GM18507 (cell line): ENCODE results near the gene LACC1.

Experiments
- DNase-seq: peaks from one replicate; pipeline ENCODE4 v3.0.0; 2011; ENCODE audit warnings: low read depth; ENCODE audit not compliant: insufficient read length; ENCODE audit errors: extremely low spot score
- FAIRE-seq: peaks from 2 replicates; lab custom pipeline; 2011; peaks lifted over from hg19 to GRCh38; lab: Jason Lieb, UNC

The LACC1 gene

DNA sequence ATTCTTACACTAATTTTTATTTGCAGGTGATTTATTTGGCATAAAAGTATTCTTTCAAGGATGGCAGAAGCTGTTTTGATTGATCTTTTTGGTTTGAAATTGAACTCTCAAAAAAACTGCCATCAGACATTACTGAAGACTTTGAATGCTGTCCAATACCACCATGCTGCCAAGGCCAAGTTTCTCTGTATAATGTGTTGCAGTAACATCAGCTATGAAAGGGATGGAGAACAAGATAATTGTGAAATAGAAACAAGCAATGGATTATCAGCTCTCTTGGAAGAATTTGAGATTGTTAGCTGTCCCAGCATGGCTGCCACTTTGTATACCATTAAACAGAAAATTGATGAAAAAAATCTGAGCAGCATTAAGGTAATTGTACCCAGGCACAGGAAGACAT, 1.2 kb downstream of the LACC1 start:
- FAIRE-seq (no peak), DNase-seq (no peak)

DNA sequence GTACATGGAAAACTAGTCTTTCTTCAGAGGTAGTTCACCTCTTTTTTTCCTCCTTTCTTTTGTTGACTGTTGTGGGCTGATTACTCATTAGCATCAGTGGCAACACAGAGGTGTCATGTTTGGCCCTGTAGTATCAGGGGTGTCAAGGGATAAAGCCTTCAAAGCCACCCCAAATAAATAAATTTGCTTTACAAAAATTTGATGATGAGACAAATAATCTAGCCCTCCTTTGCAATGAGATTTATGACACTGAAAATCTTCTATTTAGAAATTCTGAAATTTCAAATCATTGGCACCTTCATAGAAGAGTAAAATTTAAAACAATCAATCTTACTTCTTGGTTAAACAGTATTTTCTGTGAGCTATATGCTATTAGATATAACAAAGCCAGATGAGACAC, 1.9 kb downstream of the LACC1 start:
- no peak for FAIRE-seq

DNA sequence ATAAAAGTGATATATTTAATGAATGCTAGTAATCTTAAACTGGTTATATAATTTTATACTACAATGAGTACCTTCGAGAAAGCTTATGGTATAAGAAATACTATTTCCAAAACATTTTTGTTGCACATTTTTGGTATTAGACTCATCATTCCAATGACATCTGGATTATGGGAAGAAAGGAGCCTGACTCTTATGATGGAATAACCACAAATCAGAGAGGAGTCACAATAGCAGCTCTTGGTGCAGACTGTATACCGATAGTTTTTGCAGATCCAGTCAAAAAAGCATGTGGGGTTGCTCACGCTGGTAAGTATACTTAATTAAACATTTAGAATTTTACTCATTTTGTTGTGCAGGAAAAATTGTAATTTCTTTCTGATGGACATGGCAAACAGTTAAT, 3.9 kb downstream of the LACC1 start:
- DNase-seq, result no peak
- no peak for FAIRE-seq

More for the DNA sequence above, 1.9 kb downstream of the LACC1 start:
- DNase-seq, result no peak

DNA sequence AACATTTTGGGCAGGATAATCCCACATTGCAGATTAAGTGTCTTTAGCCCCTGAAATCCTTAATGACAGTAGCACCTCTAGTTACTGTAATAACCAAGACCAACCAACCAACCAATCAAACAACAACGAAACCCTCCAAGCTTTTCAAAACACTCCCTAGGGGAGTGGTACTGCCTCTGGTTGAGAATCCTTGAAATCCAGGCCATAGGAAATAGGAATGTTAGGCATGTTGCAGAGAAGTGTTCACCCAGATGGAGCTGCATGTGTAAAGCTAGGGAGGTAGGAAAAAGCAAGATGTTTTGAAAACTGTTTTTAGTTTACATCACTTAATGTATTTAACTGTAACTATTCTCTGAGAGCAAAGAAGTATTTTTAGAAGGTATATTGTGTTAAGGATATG, 4.5 kb downstream of the LACC1 start:
- DNase-seq (no peak), FAIRE-seq (no peak)

DNA sequence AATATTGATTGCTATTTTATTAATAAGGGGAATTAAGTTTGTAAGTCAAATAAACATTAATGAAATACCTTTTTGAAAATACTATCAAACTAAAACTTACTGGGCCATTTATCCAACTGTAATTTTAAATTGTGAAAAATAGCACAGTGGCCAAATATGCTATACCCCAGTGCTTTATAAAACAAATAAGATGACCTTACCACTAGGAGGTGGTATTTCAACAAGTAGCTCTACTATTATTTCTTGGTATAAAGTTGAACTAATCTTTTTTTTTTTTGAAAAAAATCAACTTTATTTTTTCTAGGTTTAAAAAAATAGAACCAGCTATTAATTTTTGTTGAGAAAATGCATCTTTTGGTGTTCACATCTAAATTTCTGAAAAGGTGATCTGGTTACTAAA, 14.7 kb downstream of the LACC1 start:
- FAIRE-seq (no peak), DNase-seq (no peak)

DNA sequence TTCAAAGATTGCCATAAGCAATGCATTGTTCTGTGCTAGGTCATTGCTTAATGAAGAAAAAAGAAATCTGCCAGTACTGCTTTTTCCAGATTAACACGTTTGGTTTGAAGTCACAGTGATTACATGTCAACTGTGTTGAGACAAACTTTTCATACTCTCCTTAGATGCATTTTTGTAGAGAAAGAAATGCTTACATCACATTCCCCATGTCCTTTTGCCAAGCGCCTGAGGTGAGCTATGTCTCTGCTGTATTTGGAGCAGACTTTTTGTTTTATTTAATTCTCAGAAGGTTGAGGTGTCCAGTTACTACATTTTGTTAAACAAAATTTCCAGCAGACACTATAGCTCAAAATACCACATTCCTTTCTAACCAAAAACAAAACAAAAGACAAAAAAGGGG, 16.2 kb downstream of the LACC1 start:
- FAIRE-seq (no peak), DNase-seq (no peak)

DNA sequence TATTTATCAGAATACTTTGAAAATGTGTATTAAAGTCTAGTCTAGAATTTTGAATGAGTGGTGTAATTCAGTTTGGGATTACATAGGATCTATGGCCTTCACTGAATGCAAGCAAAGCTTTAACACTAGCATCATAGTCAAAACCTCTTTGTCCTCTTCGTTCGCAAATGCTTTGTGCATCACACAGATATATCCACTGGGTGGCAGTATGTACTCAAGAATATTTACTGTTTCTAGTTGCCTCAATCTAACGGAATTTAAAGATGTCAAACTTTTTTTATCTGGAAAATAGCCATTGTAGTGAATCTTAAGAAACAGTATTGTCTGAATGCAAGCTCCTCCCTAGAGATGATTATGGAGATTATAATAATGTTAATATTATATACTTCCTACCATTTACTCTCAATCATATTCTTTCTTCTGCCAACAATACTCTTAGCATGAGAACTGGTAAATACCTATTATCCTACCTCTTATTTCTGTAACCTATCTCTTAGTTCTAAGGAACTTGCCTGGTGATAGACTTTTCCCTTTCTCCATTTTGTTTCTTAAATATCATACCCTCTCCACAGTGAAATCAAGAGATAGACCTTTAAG, 25.8 kb downstream of the LACC1 start:
- peak; percentile 7 for DNase-seq
- peak; percentile 89 for FAIRE-seq

DNA sequence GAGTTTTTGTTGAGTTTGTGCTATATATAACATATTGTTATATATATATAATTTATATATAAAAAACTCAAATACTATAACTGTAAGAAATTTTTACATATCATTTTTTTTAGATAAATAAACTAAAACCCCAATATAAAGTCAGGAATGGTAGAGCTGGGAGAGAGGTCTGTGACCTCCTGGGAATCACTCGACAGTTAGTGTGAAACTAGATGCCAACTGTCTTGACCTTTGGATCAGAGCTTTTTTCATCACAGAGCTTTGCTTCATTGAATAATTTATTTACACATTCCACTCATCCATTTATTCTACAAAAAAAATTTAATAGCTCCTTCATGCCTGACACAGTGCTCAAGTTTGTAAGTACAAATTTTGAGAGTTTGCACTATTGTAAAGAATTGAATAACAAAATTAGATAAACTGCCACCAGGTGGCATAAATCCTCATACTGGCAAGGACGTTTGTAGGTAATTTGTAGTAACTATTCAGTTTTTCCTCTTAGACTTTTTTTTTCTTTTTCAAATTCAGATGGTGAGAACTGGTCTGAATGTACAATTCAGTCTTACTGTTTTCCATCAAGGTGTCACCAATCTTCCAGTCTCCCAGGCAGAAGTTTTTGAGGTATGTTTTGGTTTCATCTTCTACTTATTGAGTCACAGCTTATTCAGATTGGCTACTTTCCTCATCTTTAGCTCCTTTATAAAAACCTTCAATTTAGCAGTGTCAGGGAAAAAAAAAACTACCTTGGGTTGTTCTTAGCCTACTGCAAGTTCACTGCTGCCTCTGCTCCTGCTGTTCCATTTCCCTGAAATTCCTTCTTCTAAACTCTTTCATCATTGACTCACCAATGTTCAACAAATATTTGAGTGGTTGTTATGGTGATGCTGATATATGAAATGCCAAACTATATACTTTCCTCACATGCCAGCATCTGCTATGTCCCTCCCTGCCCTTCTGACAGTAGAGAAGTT, 28.7 kb downstream of the LACC1 start:
- FAIRE-seq (peak; percentile 59), DNase-seq (no peak)

DNA sequence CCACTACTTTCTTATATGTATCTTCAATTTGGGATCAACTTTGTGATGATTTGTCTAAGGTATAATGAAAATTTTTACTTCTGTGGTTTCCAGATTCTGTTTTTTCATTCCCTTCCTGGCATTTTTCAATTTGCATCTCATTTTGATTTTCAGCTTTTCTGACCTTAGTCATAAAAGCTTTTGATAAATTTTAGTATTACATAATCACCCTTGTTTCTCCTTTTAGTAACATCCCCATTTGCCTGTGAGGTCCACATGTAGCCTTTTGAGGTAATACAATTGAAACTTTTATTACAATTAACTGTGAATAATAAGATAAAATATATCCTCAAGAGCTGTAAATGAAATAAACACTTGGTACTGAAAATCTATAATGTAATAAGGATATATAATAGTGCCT, 31.2 kb downstream of the LACC1 start:
- DNase-seq (no peak), FAIRE-seq (no peak)

DNA sequence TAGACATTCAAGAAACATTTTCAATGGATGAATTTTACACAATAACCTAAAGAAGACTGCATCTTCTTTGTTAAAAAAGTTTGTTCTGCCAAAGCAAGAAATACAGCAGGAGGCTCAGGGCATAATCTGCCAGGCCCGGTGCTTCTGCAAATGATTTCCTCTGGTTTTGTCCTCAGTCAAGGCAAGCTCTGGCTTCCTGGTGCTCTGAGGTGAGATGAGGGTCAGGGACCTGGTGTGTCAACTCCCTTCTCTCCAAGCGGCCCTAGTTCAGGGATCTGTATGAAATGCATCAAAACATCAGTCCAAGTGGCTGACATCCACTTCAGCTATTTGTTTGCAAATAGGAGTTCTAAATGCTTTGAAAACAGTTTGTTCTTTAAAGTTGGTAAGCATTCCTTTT, 31.6 kb downstream of the LACC1 start:
- DNase-seq, result no peak
- no peak for FAIRE-seq

DNA sequence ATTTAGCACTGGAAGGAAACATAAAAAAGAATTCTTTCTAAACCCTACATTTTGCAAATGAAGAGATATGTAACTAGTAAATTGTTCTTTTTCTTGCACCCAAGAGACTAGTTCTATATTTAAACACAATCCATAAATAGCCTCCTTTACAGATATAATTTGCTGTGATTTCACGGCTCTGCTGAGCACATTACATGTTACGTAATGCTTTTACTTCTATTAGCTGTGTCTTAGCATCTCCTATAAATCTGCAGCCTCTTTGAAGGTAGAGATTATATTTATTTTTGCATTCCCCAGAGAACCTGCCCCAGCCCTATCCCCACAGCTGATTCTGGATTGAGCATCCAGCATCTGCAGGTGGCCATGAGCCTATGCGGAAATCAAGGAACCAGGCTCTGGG, 32.2 kb downstream of the LACC1 start:
- DNase-seq, result no peak
- no peak for FAIRE-seq

DNA sequence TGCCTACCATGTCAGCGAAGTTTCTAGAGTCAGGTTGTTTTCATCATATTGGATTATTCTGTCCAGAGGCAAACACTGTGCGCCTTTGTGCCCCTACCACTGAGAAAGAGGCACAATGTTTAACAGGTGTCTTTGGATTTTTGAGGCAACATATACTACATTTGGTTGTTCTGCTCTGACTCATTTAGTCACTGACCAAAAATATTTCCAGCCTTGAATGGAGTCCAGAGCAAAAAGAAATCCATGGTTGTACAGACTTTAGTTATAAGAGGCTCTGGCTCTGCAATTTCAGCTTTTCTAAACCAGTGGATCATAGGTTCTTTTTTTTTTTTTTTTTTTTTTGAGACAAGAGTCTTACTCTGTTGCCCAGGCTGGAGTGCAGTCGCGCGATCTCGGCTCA, 35.7 kb downstream of the LACC1 start:
- FAIRE-seq (no peak), DNase-seq (no peak)

DNA sequence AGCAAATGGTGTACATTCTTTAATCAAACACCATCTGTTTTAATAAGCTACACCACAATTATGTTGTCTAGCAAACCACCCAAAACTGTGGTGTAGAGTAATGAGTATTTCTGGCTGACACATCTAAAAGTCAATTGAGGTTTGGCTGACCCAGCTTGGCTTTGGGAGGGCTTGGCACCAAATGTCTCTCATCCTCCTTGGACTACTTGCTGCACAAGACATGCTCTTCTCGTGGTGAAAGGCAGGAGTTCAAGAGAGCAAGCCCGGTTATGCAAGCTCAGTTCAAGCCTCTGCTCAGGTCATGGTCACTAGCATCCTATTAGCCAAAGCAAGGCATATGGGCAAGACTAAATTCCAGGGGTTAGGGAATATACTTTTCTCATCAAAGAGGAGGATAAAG, 37.1 kb downstream of the LACC1 start:
- DNase-seq (no peak), FAIRE-seq (no peak)

DNA sequence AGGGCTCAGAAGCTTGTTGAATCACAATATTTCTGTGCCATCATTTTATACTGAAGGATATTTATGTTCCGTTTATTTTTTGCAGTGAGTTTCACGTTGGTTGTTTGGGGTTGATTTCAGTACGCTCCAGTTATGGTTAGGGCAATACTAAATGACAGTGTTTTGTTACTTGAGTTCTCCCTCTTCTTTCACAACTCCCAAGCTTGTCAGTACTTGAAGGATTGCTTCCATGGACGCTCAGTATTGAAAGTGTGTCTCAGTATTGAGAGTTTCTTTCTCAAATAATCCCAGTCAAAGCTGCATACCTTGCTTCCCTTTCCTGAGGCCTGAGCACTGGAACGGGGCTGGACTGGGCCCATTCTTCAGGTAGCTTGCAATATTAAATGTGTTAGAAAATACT, 38.9 kb downstream of the LACC1 start:
- DNase-seq, result no peak
- no peak for FAIRE-seq

DNA sequence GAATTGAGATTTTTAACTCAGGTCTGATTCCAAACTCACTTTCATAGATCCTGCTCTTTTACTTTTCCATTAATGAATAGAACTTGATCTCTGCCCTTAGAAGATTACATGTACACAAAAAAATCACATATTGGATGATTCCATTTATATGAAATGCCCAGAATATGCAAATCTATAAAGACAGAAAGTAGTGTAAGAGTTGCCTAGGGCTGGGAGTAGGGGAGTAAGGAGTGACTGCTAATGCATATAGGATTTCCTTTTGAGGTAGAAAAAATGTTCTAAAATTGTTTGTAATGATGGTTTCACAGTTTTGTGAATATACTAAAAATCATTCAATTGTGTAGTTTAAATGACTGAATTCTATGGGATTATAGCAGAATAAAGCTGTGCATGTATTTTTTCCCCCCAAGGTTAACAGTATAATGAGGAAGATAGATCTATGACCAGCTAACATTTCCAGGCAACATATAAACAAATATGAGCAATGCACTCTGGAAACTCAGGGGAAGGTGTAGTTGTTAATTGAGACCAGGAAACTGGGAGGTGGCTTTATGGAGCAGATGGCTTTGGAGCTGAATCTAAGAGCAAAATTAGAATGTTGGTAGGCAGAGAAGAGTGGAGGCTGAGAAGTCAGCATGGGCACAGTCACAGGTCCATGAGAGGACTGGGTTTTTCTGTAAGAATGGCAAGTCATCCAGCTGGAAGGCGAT, 41.4 kb downstream of the LACC1 start:
- DNase-seq, result no peak
- no peak for FAIRE-seq

DNA sequence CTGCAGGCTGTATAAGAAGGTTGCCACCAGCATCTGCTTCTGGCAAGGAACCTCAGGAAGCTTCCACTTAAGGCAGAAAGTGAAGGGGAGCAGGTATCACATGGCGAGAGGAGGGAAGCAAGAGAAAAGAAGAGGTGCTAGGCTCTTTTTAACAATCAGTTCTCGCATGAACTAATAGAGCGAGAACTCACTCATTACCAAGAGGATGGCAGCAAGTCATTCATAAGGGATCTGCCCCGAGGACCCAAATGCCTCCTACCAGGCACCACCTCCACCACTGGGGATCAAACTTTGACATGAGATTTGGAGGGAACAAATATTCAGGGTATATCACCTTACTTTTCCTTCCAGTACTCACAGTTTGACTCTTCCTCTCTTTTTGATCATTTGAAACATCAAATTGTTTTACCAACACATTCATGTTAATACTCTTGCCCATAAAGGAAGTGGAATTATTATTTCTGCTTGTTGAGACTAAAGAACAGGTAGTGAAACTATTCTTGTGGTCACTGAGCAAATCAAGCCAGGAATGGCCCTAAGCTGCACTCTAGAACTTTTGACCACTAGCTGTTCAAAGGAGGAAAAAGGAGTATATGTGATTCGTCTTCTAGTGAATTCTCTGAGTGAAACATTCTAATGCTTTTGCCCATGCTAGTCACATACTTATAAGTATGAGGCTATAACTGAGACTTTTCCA, 45.0 kb downstream of the LACC1 start:
- peak; percentile 92 for FAIRE-seq
- peak; percentile 22 for DNase-seq

DNA sequence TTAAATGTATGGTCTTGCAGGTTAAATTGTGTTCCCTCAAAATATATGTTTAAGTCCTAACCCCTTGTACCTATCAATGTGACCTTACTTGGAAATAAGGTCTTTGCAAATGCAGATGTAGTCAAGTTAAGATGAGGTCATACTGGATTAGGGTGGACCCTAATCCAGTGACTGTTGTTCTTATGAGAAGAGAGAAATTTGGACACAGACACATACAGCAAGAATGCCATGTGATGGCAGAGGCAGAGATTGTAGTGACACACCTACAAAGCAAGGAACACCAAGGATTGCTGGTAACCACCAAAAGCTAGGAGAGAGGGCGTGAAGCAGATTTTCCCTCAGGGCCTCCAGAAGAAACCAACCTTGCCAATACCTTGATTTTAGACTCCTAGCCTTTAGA, 50.2 kb downstream of the LACC1 start:
- no peak for DNase-seq
- FAIRE-seq, result no peak

DNA sequence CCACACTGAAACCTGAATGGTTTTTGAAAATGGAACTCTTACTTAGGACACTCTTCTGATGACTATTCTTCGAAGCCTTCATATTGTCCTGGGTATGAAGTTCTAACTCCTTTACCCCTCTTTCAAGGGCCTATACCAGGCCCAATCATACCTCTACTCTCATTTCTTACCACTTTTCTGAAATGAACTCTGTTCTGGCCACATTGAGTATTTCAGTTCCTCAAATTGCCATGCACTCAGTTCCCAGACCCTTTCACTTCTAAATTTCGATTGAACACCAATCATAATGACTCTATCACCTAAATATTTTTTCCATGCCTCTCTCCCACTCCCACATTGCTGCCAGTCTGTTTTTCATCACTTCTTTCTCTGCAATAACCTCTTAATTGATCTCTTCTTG, 53.7 kb downstream of the LACC1 start:
- DNase-seq (peak; percentile 49), FAIRE-seq (peak; percentile 88)

DNA sequence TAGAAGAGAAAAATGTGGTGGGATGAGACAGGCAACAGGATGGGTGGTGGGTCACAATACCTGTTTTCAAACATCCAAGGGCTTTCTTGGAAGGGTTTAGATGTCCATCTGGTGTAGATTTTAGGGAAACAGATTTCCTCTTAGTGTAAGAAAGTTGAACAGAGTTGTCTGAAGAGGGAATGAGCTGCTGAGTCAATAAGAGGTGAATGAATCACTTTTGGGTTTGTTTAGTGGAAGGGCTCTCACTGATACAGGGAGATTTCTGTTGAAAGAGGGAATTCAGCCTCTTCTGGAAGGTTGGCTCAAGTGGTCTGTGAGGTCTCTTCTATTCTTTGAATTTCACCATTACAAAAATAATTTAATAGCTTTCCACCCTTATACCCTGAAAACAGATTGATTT, 54.6 kb downstream of the LACC1 start:
- FAIRE-seq (no peak), DNase-seq (no peak)

DNA sequence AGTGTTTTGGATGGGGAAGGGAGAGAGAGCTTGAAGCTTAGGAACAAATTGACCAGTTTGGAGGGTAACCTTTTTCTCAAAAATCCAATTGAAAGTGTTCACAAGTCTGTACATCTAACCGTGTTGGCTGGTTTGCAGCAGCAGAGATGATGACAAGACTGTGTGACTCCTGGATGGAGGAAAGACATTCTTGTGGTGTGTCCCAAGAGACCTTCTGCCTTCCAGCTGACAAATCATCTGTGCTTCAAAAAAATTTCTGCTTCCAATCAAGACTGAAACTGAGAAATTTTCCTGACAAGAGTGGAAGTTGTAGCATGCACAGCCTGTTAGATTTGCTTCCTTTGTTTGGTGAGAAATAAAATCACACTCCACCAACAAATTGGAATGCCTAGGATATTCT, 56.2 kb downstream of the LACC1 start:
- DNase-seq (no peak), FAIRE-seq (no peak)
